GM21423 (cell line): Measurements from ENCODE around the gene PLS1.

Source experiments
- ATAC-seq: cut with Tn5 transposase; IDR thresholded peaks from one replicate; pipeline ENCODE4 v1.9.1; 2021; ENCODE audit warnings: mild to moderate bottlenecking, moderate library complexity; ENCODE audit not compliant: unreplicated experiment

The PLS1 gene

GRCh38 chr3:142636664-142637063 is 40.5 kb downstream of the PLS1 start:
- ATAC-seq, result no peak

- no peak for ATAC-seq
Measured at GRCh38 chr3:142638291-142638690, 42.1 kb downstream of the PLS1 start.

GRCh38 chr3:142641504-142641903 is 45.3 kb downstream of the PLS1 start:
- no peak for ATAC-seq

- no peak for ATAC-seq
Measured at GRCh38 chr3:142642956-142643355, 46.8 kb downstream of the PLS1 start.

- ATAC-seq, result no peak
Measured at GRCh38 chr3:142644502-142644901, 48.3 kb downstream of the PLS1 start.

- ATAC-seq, result no peak
Measured at GRCh38 chr3:142645236-142645793, 49.1 kb downstream of the PLS1 start.

- ATAC-seq, result no peak
Measured at GRCh38 chr3:142646020-142646785, 50.0 kb downstream of the PLS1 start.

- ATAC-seq, result no peak
Measured at GRCh38 chr3:142647856-142648255, 51.7 kb downstream of the PLS1 start.

- ATAC-seq, result no peak
Measured at GRCh38 chr3:142648950-142649349, 52.8 kb downstream of the PLS1 start.

GRCh38 chr3:142650001-142650693 is 54.0 kb downstream of the PLS1 start:
- ATAC-seq, result no peak

GRCh38 chr3:142651711-142652110 is 55.5 kb downstream of the PLS1 start:
- ATAC-seq, result no peak

GRCh38 chr3:142652826-142653292 is 56.7 kb downstream of the PLS1 start:
- ATAC-seq, result no peak

- ATAC-seq, result no peak
Measured at GRCh38 chr3:142656575-142656974, 60.4 kb downstream of the PLS1 start.

- ATAC-seq, result no peak
Measured at GRCh38 chr3:142657033-142657432, 60.8 kb downstream of the PLS1 start.

- ATAC-seq, result no peak
Measured at GRCh38 chr3:142660383-142660782, 64.2 kb downstream of the PLS1 start.

GRCh38 chr3:142660893-142661292 is 64.7 kb downstream of the PLS1 start:
- ATAC-seq, result no peak

GRCh38 chr3:142663865-142664264 is 67.7 kb downstream of the PLS1 start:
- ATAC-seq, result no peak

- no peak for ATAC-seq
Measured at GRCh38 chr3:142664311-142664710, 68.1 kb downstream of the PLS1 start.

GRCh38 chr3:142664819-142665218 is 68.6 kb downstream of the PLS1 start:
- no peak for ATAC-seq

- ATAC-seq, result no peak
Measured at GRCh38 chr3:142670120-142670519, 73.9 kb downstream of the PLS1 start.

GRCh38 chr3:142676151-142676550 is 80.0 kb downstream of the PLS1 start:
- no peak for ATAC-seq

GRCh38 chr3:142680710-142681109 is 84.5 kb downstream of the PLS1 start:
- ATAC-seq, result no peak
